ENCODE measurements around the gene SULT1E1.

- TF ChIP-seq CTCF (IDR thresholded peaks at IDR 0.05) (no peak), POLR2AphosphoS5 (IDR thresholded peaks at IDR 0.05) (no peak), POLR2A (IDR thresholded peaks at IDR 0.05) (no peak)
These were observed 15.6 kb upstream of the SULT1E1 start for GRCh38 chr4:69875576-69875975.

All from breast epithelium (tissue), 3 donors.